NT2/D1 (cell line): Measurements from ENCODE around the gene PLA2G6.

Source experiments
- DNase-seq: peaks from one replicate; pipeline ENCODE4 v3.0.0-alpha.2; 2011; ENCODE audit warnings: low read depth, low spot score
- H3K27me3 ChIP-seq: 2 replicates; pipeline ENCODE4 v1.6.0; 2011; ENCODE audit warnings: mild to moderate bottlenecking; ENCODE audit not compliant: insufficient read length, insufficient read depth
- H3K36me3 ChIP-seq: 2 replicates; pipeline ENCODE4 v1.6.1; 2011; ENCODE audit warnings: mild to moderate bottlenecking, low read length, mixed read lengths; ENCODE audit not compliant: insufficient read depth, insufficient read length
- H3K4me1 ChIP-seq: 2 replicates; pipeline ENCODE4 v1.5.1; 2011; ENCODE audit not compliant: insufficient read depth, insufficient read length
- H3K4me3 ChIP-seq: 2 replicates; pipeline ENCODE4 v1.5.1; 2011; ENCODE audit warnings: low read depth; ENCODE audit not compliant: insufficient read length
- H3K9ac ChIP-seq: 2 replicates; pipeline ENCODE4 v1.6.0; 2011; ENCODE audit warnings: low read depth; ENCODE audit not compliant: insufficient read length
- H3K9me3 ChIP-seq: 2 replicates; pipeline ENCODE4 v1.5.1; 2011; ENCODE audit warnings: mild to moderate bottlenecking, low read length; ENCODE audit not compliant: insufficient read depth
- SUZ12 ChIP-seq: IDR thresholded peaks from 2 replicates; pipeline ENCODE4 v1.6.1; 2011; ENCODE audit not compliant: insufficient read length, insufficient read depth; ENCODE audit errors: extremely low read depth
- YY1 ChIP-seq: IDR thresholded peaks from 2 replicates; pipeline ENCODE4 v1.6.1; 2011; ENCODE audit not compliant: insufficient read length, insufficient read depth
- ZNF274 ChIP-seq: IDR thresholded peaks from 2 replicates; pipeline ENCODE4 v1.6.1; 2011; ENCODE audit warnings: mild to moderate bottlenecking, low read depth, low read length

PLA2G6 gene

GRCh38 chr22:38192475-38192863, 10.8 kb upstream of the PLA2G6 start:
- H3K27me3 ChIP-seq = no peaks in the 10 kb centered on the region
- H3K9me3 ChIP-seq = peaks cover 7% of the 10 kb centered on the region; the same call in 1 of the 2 replicates
- TF ChIP-seq SUZ12 (no peak), YY1 (no peak), ZNF274 (no peak)
- no peak overlapping the region for H3K4me3 ChIP-seq
- H3K4me1 ChIP-seq = peaks cover 2% of the 10 kb centered on the region
- H3K9ac ChIP-seq = no peak overlapping the region
- no peak for DNase-seq
- no peaks in the 10 kb centered on the region for H3K36me3 ChIP-seq

- TF ChIP-seq ZNF274 = no peak
- no peak for TF ChIP-seq SUZ12
- TF ChIP-seq YY1 = no peak
- no peaks in the 10 kb centered on the region for H3K36me3 ChIP-seq
- H3K4me1 ChIP-seq = peaks cover 2% of the 10 kb centered on the region
- H3K9ac ChIP-seq = no peak overlapping the region
- no peaks in the 10 kb centered on the region for H3K27me3 ChIP-seq
- no peak overlapping the region for H3K4me3 ChIP-seq
- DNase-seq = no peak
- H3K9me3 ChIP-seq = peaks cover 7% of the 10 kb centered on the region; the same call in 1 of the 2 replicates
These were observed 10.3 kb upstream of the PLA2G6 start for GRCh38 chr22:38191731-38192474.

- no peaks in the 10 kb centered on the region for H3K36me3 ChIP-seq
- TF ChIP-seq ZNF274 = no peak
- no peak for TF ChIP-seq SUZ12
- TF ChIP-seq YY1 = no peak
- no peaks in the 10 kb centered on the region for H3K27me3 ChIP-seq
- peaks cover 2% of the 10 kb centered on the region for H3K4me1 ChIP-seq
- H3K4me3 ChIP-seq = no peak overlapping the region
- DNase-seq = no peak
- no peak overlapping the region for H3K9ac ChIP-seq
- peaks cover 7% of the 10 kb centered on the region; the same call in 1 of the 2 replicates for H3K9me3 ChIP-seq
These were observed 9.4 kb upstream of the PLA2G6 start for GRCh38 chr22:38191055-38191454.

- H3K4me3 ChIP-seq = no peak overlapping the region
- peaks cover 7% of the 10 kb centered on the region; the same call in 1 of the 2 replicates for H3K9me3 ChIP-seq
These were observed 9.0 kb upstream of the PLA2G6 start for GRCh38 chr22:38190581-38190980.

GRCh38 chr22:38189104-38189503, 7.5 kb upstream of the PLA2G6 start:
- Histone ChIP-seq H3K4me1 (peaks cover 4% of the 10 kb centered on the region), H3K9me3 (peaks cover 7% of the 10 kb centered on the region; the same call in 1 of the 2 replicates), H3K9ac (no peak overlapping the region), H3K4me3 (no peak overlapping the region), H3K27me3 (no peaks in the 10 kb centered on the region), H3K36me3 (no peaks in the 10 kb centered on the region)
- TF ChIP-seq SUZ12 (no peak), YY1 (no peak), ZNF274 (no peak)
- DNase-seq = no peak

More at GRCh38 chr22:38190581-38190980, 9.0 kb upstream of the PLA2G6 start:
- no peak for DNase-seq
- TF ChIP-seq YY1 (no peak), ZNF274 (no peak), SUZ12 (no peak)
- Histone ChIP-seq H3K36me3 (no peaks in the 10 kb centered on the region), H3K4me1 (peaks cover 2% of the 10 kb centered on the region), H3K9ac (no peak overlapping the region), H3K27me3 (no peaks in the 10 kb centered on the region)

GRCh38 chr22:38187413-38188212, 6.0 kb upstream of the PLA2G6 start:
- no peak for TF ChIP-seq YY1
- no peak for TF ChIP-seq ZNF274
- TF ChIP-seq SUZ12 = no peak
- Histone ChIP-seq H3K4me1 (peaks cover 4% of the 10 kb centered on the region), H3K9me3 (peaks cover 7% of the 10 kb centered on the region; the same call in 1 of the 2 replicates), H3K4me3 (no peak overlapping the region), H3K27me3 (no peaks in the 10 kb centered on the region), H3K36me3 (no peaks in the 10 kb centered on the region), H3K9ac (no peak overlapping the region)
- DNase-seq = no peak

- TF ChIP-seq ZNF274 (no peak), SUZ12 (no peak), YY1 (no peak)
- Histone ChIP-seq H3K9ac (no peak overlapping the region), H3K27me3 (no peaks in the 10 kb centered on the region), H3K4me1 (peaks cover 4% of the 10 kb centered on the region), H3K36me3 (no peaks in the 10 kb centered on the region), H3K9me3 (no peaks in the 10 kb centered on the region), H3K4me3 (no peak overlapping the region)
- DNase-seq = no peak
These were observed 4.8 kb upstream of the PLA2G6 start for GRCh38 chr22:38186429-38186828.
